Colonic mucosa (tissue), 4 donors: ENCODE results near the gene PPP1CA. TPM values are rescaled to one million over a fixed set of nuclear protein-coding genes. Genes with fewer than 3 reads are reported as not detected.

Experiments used
- DNase-seq: peaks from one replicate; pipeline ENCODE4 v3.0.0-alpha.2; 2020
- H3K27ac ChIP-seq: fragments of 200-600 bp; one replicate; pipeline ENCODE4 v1.8.0; 2021
- H3K27me3 ChIP-seq: fragments of 200-600 bp; one replicate; pipeline ENCODE4 v1.8.0; 2021
- H3K36me3 ChIP-seq: fragments of 200-600 bp; one replicate; pipeline ENCODE4 v1.8.0; 2021
- H3K4me1 ChIP-seq: fragments of 200-600 bp; one replicate; pipeline ENCODE4 v1.8.0; 2021; ENCODE audit warnings: mild to moderate bottlenecking
- H3K4me3 ChIP-seq: fragments of 200-600 bp; one replicate; pipeline ENCODE4 v1.8.0; 2021
- H3K9ac ChIP-seq, 2 donors: one replicate each; pipeline ENCODE4 v1.7.0; 2013; ENCODE audit warnings: control low read depth in 2 of 2, low read depth in 2 of 2, low read length in 2 of 2
- H3K9me3 ChIP-seq: fragments of 200-600 bp; one replicate; pipeline ENCODE4 v1.8.0; 2021
- intact Hi-C: fragments of 100-400 bp; cut with DNase I; formaldehyde crosslinking; loops from one replicate; pipeline ENCODE4 v1.14.1; 2022
- total RNA-seq, 2 donors: library from RNA; stranded (reverse); fragmentation: NEBNext Ultra II Directional in 1 of 2; extraction: Animal tissue kit (Norgen Biotek cat#: 25700) in 1 of 2; gene quantifications; one replicate each; pipeline ENCODE4 v1.2.1, GENCODE V29; 2021
- TF ChIP-seq, protein P1 (sequence below): fragments of 200-600 bp; IDR thresholded peaks from one replicate; pipeline ENCODE4 v1.8.0; 2022; ENCODE audit warnings: antibody characterized with exemption, mild to moderate bottlenecking
- donor health status: healthy.
- donor health status: DM: no; HTN: no; CAD: no.
- donor health status: DM: no; HTN: no; CAD: no.

The PPP1CA gene
- total RNA-seq, 2 donors from 2014 or later, result 242 to 280 TPM

DNA sequence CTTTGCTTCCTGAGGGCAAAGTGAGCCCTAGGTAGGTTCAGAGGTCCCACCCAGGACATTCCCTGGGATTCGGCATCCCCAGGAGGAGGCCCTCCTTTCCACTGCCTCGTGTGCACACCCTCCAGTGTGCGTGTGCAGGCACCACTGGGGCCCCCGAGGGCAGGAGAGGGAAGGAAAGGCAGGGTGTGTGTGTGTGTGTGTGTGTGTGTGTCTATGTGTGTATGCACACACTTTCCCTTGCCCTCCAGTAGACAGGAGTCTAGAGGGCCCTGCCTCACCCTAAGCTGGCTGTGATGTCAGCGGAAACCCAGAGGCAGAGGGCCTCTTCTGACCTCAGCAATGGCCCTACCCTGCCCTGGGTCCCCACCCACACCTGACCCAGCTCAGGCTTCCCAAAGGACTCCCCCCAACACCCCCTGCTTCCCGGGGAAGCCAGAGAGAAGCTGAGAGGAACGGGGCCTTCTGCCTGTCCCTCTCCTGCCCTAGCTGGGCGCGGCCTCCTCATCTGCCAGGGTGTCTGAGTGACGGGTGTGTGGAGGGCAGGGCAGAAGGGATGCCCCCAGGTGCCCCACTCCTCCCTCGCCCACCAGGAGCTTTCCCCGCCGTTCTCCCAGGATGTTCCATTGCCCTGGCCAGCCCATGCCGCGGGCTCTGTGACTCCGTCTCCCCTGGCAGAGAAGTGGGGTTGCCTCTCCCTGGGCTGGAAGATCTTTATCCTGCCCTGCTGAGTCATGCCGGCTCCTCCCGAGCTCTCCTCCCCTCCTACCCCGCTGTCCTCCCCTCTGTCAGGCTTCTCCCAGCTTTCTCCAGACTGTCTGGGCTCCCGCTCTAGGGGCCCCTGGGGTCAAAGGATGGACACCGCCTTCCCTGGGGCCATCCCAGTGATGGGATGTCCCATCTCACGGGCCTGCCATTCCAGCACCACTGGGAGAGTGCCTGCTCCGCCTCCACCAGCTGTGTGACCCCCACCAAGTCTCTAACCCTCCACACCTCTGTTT is 22.3 kb downstream of the PPP1CA start:
- no peak for DNase-seq
- no peaks in the 10 kb centered on the region for H3K9me3 ChIP-seq
- intact Hi-C loops, result loop anchor here (5.0 kb wide), 2 partner anchors 32 to 112 kb away; partner anchors contain the start of gene GRK2
- H3K4me1 ChIP-seq, result peaks cover 9% of the 10 kb centered on the region
- H3K27me3 ChIP-seq, result no peaks in the 10 kb centered on the region
- H3K36me3 ChIP-seq, result no peaks in the 10 kb centered on the region
- TF ChIP-seq, protein P1, sequence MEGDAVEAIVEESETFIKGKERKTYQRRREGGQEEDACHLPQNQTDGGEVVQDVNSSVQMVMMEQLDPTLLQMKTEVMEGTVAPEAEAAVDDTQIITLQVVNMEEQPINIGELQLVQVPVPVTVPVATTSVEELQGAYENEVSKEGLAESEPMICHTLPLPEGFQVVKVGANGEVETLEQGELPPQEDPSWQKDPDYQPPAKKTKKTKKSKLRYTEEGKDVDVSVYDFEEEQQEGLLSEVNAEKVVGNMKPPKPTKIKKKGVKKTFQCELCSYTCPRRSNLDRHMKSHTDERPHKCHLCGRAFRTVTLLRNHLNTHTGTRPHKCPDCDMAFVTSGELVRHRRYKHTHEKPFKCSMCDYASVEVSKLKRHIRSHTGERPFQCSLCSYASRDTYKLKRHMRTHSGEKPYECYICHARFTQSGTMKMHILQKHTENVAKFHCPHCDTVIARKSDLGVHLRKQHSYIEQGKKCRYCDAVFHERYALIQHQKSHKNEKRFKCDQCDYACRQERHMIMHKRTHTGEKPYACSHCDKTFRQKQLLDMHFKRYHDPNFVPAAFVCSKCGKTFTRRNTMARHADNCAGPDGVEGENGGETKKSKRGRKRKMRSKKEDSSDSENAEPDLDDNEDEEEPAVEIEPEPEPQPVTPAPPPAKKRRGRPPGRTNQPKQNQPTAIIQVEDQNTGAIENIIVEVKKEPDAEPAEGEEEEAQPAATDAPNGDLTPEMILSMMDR, result no peak
- H3K4me3 ChIP-seq, result no peak overlapping the region
- H3K9ac ChIP-seq, result no peak overlapping the region
- no peak overlapping the region for H3K27ac ChIP-seq

DNA sequence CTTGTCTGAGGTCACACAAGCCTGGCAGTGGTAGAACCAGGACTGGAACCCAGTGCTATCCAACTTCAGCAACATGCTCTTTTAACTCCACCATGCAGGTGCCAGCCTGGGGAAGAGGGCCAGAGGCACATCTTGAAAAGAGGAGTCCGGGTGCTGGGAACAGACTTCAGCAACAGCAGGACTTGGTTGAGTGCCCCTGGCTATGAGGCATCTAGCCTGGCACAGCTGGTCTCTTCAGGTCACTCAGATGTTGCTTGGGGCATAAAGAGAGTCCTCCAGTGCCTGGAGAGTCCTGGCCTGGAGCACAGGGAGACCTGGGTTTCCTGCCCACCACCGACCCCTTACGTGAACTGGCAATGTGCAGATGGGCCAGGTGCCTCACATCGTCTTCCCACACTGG is 23.1 kb downstream of the PPP1CA start:
- no peak overlapping the region for H3K27ac ChIP-seq
- no peak overlapping the region for H3K4me3 ChIP-seq
- no peak for DNase-seq
- intact Hi-C loops, result no loop called here
- H3K9ac ChIP-seq, result no peak overlapping the region
- peaks cover 10% of the 10 kb centered on the region for H3K4me1 ChIP-seq
- no peaks in the 10 kb centered on the region for H3K9me3 ChIP-seq
- no peaks in the 10 kb centered on the region for H3K36me3 ChIP-seq
- no peaks in the 10 kb centered on the region for H3K27me3 ChIP-seq
- TF ChIP-seq, protein P1, result no peak

DNA sequence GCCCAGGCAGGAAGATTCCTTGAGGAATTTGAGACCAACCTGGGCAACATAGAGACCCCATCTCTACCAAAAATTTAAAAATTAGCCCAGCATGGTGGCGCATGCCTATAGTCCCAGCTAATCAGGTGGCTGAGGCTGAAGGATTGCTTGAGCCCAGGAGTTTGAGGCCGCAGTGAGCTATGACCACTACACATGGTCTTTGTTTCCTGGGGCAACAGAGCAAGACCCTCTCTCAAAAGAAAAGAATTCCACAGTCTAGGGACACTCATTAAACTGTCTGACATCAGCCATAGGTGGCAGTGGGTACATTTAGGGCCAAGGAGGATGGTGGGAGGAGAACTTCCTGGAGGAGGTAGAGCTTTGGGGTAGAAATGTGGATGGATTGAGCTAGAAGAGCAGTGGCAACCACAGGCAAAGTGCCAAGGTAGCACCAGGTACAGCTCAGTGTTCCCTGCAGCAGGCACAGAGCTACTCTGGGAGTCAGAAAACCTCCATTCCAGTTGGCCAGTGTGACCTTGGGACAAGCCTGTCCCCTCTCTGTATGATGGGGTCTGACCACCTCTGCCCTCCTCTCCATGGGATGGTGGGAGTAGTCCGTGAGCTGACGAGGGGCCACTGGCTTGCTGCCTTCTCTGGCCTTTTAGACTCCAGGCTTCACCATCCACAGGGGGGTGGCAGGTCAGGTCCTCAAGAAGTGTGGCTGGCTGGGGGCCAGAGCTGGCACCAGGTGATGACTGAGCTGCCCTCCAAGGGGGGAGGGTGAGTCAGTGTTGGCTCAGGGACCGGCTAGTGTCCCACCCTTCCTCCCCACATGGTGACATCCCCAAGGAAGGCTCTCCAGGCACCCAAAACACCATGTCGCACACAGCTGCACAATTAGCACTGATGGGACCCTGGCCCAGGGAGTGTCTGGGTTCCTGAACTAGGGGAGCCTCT is 24.5 kb downstream of the PPP1CA start:
- Histone ChIP-seq H3K27me3 (no peaks in the 10 kb centered on the region), H3K4me1 (peaks cover 10% of the 10 kb centered on the region), H3K4me3 (no peak overlapping the region), H3K27ac (no peak overlapping the region), H3K9me3 (no peaks in the 10 kb centered on the region), H3K9ac (no peak overlapping the region), H3K36me3 (no peaks in the 10 kb centered on the region)
- TF ChIP-seq, protein P1, result no peak
- intact Hi-C loops, result no loop called here
- no peak for DNase-seq

DNA sequence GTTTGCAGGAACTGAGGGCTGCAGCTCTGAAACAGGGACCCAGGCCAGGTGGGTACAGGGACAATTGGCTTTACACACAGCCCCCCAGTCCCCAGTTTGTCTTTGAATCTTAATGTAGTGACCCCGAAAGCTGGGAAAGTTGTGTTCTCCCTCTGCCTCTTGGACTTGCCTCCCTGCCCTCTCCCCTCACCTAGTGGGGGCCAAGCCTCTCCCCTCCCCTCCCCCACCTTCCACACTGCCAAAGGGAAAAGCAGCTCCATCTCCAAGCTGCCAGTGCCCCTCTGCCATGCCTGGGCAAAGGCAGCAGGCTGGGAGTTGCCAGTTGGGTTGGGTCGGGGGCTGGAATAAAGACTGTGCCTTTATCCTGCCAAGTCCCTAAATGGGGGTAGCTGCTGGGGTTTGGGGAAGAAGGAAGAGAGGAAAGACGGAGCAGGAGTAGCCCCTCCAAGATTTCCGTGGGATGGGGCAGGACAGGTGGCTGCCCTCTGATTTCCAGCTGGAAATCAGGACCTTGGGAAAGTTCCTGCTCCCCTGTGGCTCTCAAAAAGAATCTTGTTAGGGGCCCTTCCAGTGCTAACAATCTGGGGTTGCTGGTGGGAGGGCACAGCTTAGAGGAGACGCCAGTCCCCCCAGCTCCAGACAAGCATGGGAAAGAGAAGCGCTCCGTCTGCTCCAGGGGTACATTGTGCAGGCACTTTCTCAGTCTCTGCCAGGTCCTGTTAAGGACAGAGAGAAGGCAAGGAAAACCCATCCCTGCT is 25.4 kb downstream of the PPP1CA start:
- no peak overlapping the region for H3K9ac ChIP-seq
- no peaks in the 10 kb centered on the region for H3K27me3 ChIP-seq
- H3K27ac ChIP-seq, result no peak overlapping the region
- peaks cover 19% of the 10 kb centered on the region for H3K4me1 ChIP-seq
- intact Hi-C loops, result no loop called here
- no peak overlapping the region for H3K4me3 ChIP-seq
- no peaks in the 10 kb centered on the region for H3K9me3 ChIP-seq
- DNase-seq, result no peak
- no peaks in the 10 kb centered on the region for H3K36me3 ChIP-seq
- TF ChIP-seq, protein P1, result no peak
